GM18499 (cell line): ENCODE data around the gene IARS2.
"Not testable (repeated sequence)": the region's sequence is repeated elsewhere in the genome, so short reads cannot be mapped to it uniquely, and the experiment has no call there.

Experiments used
- ATAC-seq: cut with Tn5 transposase; IDR thresholded peaks from one replicate; pipeline ENCODE4 v1.9.1; 2021; ENCODE audit warnings: moderate number of reproducible peaks; ENCODE audit not compliant: insufficient read depth, unreplicated experiment

Gene IARS2

DNA sequence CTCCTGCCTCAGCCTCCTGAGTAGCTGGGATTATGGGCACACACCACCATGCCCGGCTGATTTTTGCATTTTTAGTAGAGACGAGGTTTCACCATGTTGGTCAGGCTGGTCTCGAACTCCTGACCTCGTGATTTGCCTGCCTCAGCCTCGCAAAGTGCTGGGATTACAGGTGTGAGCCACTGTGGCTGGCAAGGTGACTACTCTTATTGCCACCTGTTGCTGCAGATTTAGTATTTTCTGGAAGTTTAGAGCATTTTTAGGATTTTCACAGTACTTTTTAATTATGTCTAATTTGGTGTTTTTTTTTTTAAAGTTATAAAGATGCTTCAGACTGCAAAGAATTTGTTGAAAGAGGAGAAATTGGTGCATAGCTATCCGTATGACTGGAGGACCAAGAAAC lies 16.5 kb downstream of the IARS2 start:
- not testable (repeated sequence) for ATAC-seq

DNA sequence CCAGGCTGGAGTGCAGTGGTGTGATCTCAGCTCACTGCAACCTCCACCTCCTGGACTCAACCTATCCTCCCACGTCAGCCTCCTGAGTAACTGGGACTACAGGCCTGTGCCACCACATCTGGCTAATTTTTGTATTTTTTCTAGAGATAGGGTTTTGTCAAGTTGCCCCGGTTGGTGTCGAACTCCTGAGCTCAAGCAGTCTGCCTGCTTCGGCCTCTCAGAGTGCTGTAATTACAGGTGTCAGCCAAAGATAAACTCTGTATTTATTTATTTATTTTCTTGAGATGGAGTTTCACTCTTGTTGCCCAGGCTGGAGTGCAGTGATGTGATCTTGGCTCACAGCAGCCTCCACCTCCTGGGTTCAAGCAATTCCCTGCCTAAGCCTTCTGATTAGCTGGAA lies 18.7 kb downstream of the IARS2 start:
- not testable (repeated sequence) for ATAC-seq

GRCh38 chr1:220113136-220113695 lies 19.3 kb downstream of the IARS2 start:
- ATAC-seq: no peak

- ATAC-seq: no peak
Measured at GRCh38 chr1:220119043-220119512, 25.1 kb downstream of the IARS2 start.

DNA sequence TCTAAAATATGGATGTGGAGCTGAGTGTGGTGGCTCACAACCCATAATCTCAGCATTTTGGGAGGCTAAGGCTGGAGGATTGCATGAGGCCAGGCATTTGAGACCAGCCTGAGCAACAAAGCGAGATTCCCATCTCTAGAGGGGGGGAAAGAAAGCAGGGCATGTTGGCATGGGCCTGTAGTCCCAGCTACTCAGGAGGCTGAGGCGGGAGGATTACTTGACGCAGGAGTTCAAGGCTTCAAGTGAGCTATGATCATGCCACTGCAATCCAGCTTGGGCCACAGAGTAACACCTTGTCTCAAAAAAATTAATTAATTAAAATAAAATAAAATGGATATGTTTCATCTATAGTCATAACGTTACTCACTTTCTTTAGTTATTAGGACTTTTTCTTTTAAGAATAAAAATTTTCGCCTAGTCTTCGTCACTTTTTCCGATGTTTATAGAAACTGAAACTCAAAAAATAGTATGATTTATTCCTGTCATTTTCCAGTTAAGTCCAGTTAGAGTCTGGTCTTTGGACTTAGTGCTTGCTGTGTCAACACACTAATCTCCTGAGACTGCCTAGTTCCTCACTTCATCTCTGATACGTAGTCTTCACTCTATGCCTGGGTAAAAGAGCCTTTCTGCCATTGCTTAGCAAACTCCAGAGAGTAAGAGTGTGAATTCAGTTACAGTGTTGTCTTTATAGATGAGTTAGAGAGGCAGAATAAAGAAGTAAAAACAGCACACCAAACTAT lies 28.0 kb downstream of the IARS2 start:
- no peak for ATAC-seq

DNA sequence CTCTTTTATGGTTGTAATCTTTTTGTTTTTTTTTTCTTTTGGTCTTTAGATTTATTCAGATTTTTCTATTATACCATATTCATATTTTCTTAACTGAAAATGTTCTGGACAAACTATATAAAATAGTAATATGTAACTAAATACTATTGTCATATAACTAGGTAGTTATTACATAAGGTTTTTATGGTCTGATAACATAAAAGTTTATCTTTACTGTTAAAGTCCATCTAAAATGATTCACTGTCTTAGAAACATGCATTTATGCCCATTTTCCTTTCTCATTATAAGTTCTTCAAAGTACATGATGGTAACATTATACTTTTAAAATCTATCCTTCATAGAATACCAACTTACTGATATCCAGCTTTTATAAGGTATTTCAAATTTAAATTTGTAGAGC lies 29.1 kb downstream of the IARS2 start:
- ATAC-seq: no peak

DNA sequence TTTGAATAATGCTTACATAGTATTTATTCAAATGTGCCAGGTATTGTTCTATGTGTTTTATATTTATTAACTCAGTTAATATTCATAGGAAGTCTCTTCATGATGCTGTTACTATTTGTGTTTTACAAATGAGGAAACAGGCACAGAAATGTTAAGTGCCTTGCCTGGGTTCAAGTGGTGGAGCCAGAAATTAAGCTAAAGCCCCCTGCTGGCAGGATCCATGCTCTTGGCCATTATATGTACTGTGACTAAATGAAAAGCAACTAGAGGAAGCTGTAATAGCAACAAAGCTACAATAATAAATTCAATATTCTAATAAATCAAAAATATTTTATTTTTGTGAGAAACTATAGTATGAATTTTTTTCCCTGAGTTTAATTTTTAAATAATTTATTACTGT lies 30.0 kb downstream of the IARS2 start:
- no peak for ATAC-seq

DNA sequence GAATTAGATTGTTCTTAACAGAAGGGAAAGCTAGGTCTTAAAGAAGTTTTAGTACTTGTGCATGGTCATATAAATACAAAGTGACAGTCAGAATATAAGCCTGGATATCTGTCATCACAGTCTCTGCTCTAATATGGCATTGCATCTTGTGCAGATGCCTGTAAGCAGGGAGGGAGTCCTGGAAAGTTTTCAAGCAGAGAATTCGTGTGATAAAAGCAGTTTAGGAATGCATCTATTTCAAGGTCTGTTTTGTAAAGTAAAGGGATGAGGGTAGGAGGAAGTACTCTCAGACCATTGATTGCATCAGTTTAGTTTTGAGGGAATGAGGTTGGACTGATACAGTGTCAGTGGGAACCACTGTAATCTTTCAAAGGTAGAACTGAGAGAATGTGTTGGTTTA lies 30.6 kb downstream of the IARS2 start:
- no peak for ATAC-seq

DNA sequence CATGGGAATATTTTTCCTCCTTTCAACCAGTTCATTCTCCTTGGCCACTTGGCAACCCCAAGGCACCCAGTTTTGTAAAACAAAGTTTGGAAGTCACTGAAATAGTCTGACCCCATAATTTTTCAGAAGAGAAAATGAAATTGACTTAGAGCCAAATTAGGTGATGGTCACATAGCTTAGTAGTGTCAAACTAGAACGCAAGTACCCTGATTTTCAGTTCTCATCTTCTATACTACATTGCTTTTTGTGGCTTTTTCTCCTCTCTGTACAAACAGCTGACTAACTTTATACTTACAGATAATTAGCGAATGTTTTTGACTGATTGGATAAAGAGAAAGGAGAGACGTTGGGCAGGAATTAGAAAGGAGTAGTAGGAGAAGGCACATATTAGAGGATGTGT lies 33.1 kb downstream of the IARS2 start:
- no peak for ATAC-seq

GRCh38 chr1:220129479-220130210 lies 35.7 kb downstream of the IARS2 start:
- no peak for ATAC-seq

DNA sequence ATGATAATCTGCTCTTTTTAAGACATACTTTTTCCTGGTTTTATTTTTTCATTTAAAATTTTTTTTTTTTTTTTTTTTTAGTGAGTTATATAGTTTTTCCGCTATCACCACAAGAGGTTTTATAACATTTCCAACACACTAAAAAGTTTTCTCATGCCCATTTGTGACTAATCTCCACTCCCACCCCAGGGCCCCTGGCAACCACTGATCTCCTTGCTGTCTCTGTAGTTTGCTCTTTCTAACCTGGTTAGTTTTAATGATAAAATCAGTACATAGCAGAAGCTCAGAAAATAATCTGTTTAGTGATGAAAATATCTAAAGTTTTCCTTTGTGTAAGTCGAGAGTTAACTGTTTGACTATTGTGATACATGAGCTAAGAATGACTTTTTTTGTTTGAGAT lies 41.8 kb downstream of the IARS2 start:
- no peak for ATAC-seq

GRCh38 chr1:220137019-220137786 lies 43.3 kb downstream of the IARS2 start:
- ATAC-seq: no peak

GRCh38 chr1:220139966-220140365 lies 46.0 kb downstream of the IARS2 start:
- no peak for ATAC-seq

- ATAC-seq: no peak
Measured at GRCh38 chr1:220144051-220144450, 50.1 kb downstream of the IARS2 start.

- ATAC-seq: no peak
Measured at GRCh38 chr1:220149742-220150141, 55.8 kb downstream of the IARS2 start.

DNA sequence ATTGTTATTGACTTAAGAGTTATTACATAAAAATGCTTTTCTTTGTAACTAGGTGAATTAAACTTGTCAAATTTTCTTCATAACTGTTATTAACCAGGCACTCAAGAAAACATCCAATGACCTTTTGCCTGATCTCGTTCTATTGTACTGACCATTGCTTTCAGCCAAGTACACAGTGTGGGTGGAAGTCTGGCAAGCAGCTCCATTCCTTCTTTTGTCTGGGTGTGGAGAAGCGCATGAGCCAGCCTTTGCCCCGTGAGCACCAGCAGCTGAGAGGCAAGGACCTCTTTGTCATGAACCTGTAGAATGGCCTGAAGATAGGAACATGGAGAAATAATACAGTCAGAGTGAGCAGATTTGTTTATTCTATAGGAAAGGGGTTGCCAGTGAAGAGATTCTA lies 57.5 kb downstream of the IARS2 start:
- no peak for ATAC-seq

- ATAC-seq: no peak
Measured at GRCh38 chr1:220153147-220153546, 59.2 kb downstream of the IARS2 start.

DNA sequence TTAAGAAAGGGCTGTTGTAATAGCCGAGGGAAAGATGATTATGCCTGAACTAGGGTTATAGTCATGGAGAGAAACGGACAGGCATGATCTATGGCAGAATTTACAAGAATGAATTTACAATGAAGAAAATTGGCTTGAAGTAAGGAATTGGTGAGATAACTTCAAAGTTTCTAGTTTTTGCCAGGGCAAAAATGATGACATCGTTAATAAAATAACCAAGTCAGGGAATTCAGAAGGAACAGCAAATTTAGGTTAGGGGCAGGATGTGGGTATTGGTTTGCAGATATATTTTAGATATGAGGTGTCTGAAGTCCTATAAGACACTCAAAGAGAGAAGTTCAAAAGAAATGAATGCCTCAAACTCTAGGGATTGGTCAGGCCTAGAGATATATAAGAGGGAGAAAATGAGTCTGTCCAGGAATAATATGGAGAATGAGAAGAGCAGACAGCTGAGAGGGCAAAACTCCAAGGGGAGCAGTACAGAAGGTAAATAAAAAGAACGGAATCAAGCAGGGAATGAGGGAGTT lies 62.8 kb downstream of the IARS2 start:
- ATAC-seq: no peak

GRCh38 chr1:220157738-220158137 lies 63.8 kb downstream of the IARS2 start:
- ATAC-seq: no peak

DNA sequence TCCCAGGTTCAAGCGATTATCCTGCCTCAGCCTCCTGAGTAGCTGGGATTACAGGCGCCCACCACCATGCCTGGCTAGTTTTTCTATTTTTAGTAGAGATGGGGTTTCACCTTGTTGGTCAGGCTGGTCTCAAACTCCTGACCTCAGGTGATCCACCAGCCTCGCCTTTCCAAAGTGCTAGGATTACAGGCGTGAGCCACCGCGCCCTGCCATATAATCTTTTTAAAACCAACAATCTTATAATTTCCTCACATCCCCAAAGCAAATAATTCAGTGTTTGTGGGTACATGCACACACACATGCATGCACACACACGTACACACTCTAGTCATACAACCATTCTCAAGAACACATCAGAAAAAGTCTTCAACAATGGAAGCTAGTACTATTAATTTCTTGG lies 64.6 kb downstream of the IARS2 start:
- ATAC-seq: not testable (repeated sequence)
